HCT116 (cell line): Measurements from ENCODE around the gene ABCB8. TPM values are rescaled to one million over a fixed set of nuclear protein-coding genes. Genes with fewer than 3 reads are reported as not detected.

Source experiments
- ATAC-seq: fragments of 200-7000 bp; cut with Tn5 transposase; 2 replicates; pipeline ENCODE4 v1.9.1; 2020; ENCODE audit warnings: mild to moderate bottlenecking, moderate library complexity
- BruUV-seq: library from RNA; stranded (reverse); fragments of 400-500 nt; replicated peaks from 2 replicates; lab custom pipeline; 2021; lab: Mats Ljungman, UMichigan
- CTCF ChIA-PET: fragments of 300-600 bp; sonication (Branson Sonifier 250); formaldehyde crosslinking; loops from one replicate; lab custom pipeline; 2021; ENCODE audit warnings: antibody characterized with exemption; lab: Charles Lee
- POLR2A ChIA-PET: fragments of 300-600, 350-600 bp; sonication (Branson Sonifier 250); formaldehyde crosslinking; loops from one replicate; lab custom pipeline; 2021; ENCODE audit warnings: antibody characterized with exemption; lab: Charles Lee
- RAD21 ChIA-PET, 2 experiments: fragments of 300-600 bp; sonication (Branson Sonifier 250); formaldehyde crosslinking; loops; one replicate each; lab custom pipeline; 2023; ENCODE audit warnings: low total read pairs in 2 of 2; ENCODE audit not compliant: uncharacterized antibody in 2 of 2, unreplicated experiment in 2 of 2, low non-redundant PET in 1 of 2; lab: Charles Lee
- DNase-seq: peaks from one replicate; pipeline ENCODE4 v3.0.0-alpha.2; 2010; ENCODE audit warnings: low read depth, low spot score
- H2AFZ ChIP-seq: fragments of 200-600 bp; shearing (Covaris generic), sonication (generic); 2 replicates; pipeline ENCODE4 v1.6.1; 2017; ENCODE audit warnings: low read depth, mixed run types, mixed read lengths, antibody characterized with exemption, low read length; ENCODE audit not compliant: poor library complexity, severe bottlenecking
- H3K27ac ChIP-seq: 2 replicates; pipeline ENCODE4 v1.5.1; 2012; ENCODE audit warnings: low read depth, low read length
- H3K27me3 ChIP-seq: fragments of 200-600 bp; sonication (generic); 2 replicates; pipeline ENCODE4 v1.6.1; 2016; ENCODE audit warnings: mixed run types, low read length, mixed read lengths; ENCODE audit not compliant: insufficient read depth
- H3K36me3 ChIP-seq, 2 experiments: fragments of 200-500 bp in 1 of 2; fragments of 200-600 bp in 1 of 2; sonication (Bioruptor generic) in 1 of 2; sonication (generic) in 1 of 2; 2 replicates each; pipeline versions ENCODE4 v1.5.1 to v1.6.1; 2014 to 2016; ENCODE audit warnings: low read length in 2 of 2, inconsistent platforms in 1 of 2, mixed read lengths in 1 of 2, mixed run types in 1 of 2; ENCODE audit not compliant: insufficient read depth in 2 of 2, control insufficient read depth in 1 of 2
- H3K4me1 ChIP-seq, 2 experiments: fragments of 200-600 bp in 1 of 2; sonication (generic) in 1 of 2; 2 replicates each; pipeline versions ENCODE4 v1.5.1 to v1.6.1; 2012 to 2017; ENCODE audit warnings: low read length in 2 of 2, inconsistent platforms in 1 of 2, mild to moderate bottlenecking in 1 of 2, mixed read lengths in 1 of 2, mixed run types in 1 of 2, moderate library complexity in 1 of 2; ENCODE audit not compliant: insufficient read depth in 2 of 2, control insufficient read depth in 1 of 2
- H3K4me2 ChIP-seq: fragments of 200-600 bp; sonication (generic); 2 replicates; pipeline ENCODE4 v1.6.1; 2017; ENCODE audit warnings: mixed run types, low read length, mixed read lengths
- H3K4me3 ChIP-seq, 2 experiments: fragments of 200-600 bp in 1 of 2; sonication (generic) in 1 of 2; replicated peaks in 1 of 2; 2 replicates each; pipeline ENCODE4 v1.5.1; 2011 to 2016; ENCODE audit warnings: low read length in 2 of 2, control low read depth in 1 of 2, low read depth in 1 of 2, mild to moderate bottlenecking in 1 of 2, mixed read lengths in 1 of 2, mixed run types in 1 of 2
- H3K79me2 ChIP-seq: fragments of 200-600 bp; sonication (generic); 2 replicates; pipeline ENCODE4 v1.6.1; 2017; ENCODE audit warnings: mild to moderate bottlenecking, mixed run types, low read length, moderate library complexity, mixed read lengths; ENCODE audit not compliant: insufficient read depth
- H3K9ac ChIP-seq: fragments of 200-600 bp; sonication (generic); 2 replicates; pipeline ENCODE4 v1.6.1; 2016; ENCODE audit warnings: low read length, mixed read lengths
- H3K9me2 ChIP-seq: fragments of 200-600 bp; sonication (generic), shearing (Covaris generic); 2 replicates; pipeline ENCODE4 v1.6.1; 2017; ENCODE audit warnings: mixed run types, mild to moderate bottlenecking, moderate library complexity; ENCODE audit not compliant: insufficient read depth
- H3K9me3 ChIP-seq, 2 experiments: fragments of 200-500 bp in 1 of 2; fragments of 200-600 bp in 1 of 2; sonication (Bioruptor generic) in 1 of 2; sonication (generic) in 1 of 2; 2 replicates each; pipeline ENCODE4 v1.6.1; 2014 to 2017; ENCODE audit warnings: low read length in 2 of 2, mixed read lengths in 2 of 2, inconsistent platforms in 1 of 2, low read depth in 1 of 2, mild to moderate bottlenecking in 1 of 2, mixed run types in 1 of 2, moderate library complexity in 1 of 2; ENCODE audit not compliant: control insufficient read depth in 1 of 2, insufficient read depth in 1 of 2
- H4K20me1 ChIP-seq: fragments of 200-600 bp; sonication (generic), shearing (Covaris generic); 2 replicates; pipeline ENCODE4 v1.6.1; 2017; ENCODE audit warnings: mixed run types, mild to moderate bottlenecking, moderate library complexity; ENCODE audit not compliant: insufficient read depth
- CEBPB ChIP-seq: IDR thresholded peaks from 2 replicates; pipeline ENCODE4 v1.6.1; 2012; ENCODE audit warnings: low read depth
- EGR1 ChIP-seq: IDR thresholded peaks from 2 replicates; pipeline ENCODE4 v1.6.1; 2012; ENCODE audit warnings: low read depth
- ELF1 ChIP-seq: IDR thresholded peaks from 2 replicates; pipeline ENCODE4 v1.6.1; 2012; ENCODE audit warnings: low read depth, borderline replicate concordance
- EZH2 ChIP-seq: fragments of 200-600 bp; sonication (generic); IDR thresholded peaks from 2 replicates; pipeline ENCODE4 v1.6.1; 2017; ENCODE audit warnings: antibody characterized with exemption, mixed run types
- EZH2phosphoT487 ChIP-seq: fragments of 200-600 bp; IDR thresholded peaks from 2 replicates; pipeline ENCODE4 v1.6.1; 2018; ENCODE audit warnings: antibody characterized with exemption, borderline replicate concordance
- FOSL1 ChIP-seq: IDR thresholded peaks from 2 replicates; pipeline ENCODE4 v1.6.1; 2012; ENCODE audit warnings: low read depth
- JUND ChIP-seq: IDR thresholded peaks from 2 replicates; pipeline ENCODE4 v1.6.1; 2012
- POLR2A ChIP-seq: IDR thresholded peaks from 2 replicates; pipeline ENCODE4 v1.7.0; 2011; ENCODE audit warnings: borderline replicate concordance; ENCODE audit not compliant: insufficient read depth, insufficient read length; ENCODE audit errors: extremely low read depth
- POLR2AphosphoS5 ChIP-seq: IDR thresholded peaks from 2 replicates; pipeline ENCODE4 v1.6.1; 2011; ENCODE audit warnings: mild to moderate bottlenecking, low read depth, low read length, moderate library complexity
- RAD21 ChIP-seq: IDR thresholded peaks from 2 replicates; pipeline ENCODE4 v1.6.1; 2012; ENCODE audit warnings: low read depth, mild to moderate bottlenecking
- SIN3A ChIP-seq: IDR thresholded peaks from 2 replicates; pipeline ENCODE4 v1.6.1; 2012; ENCODE audit warnings: low read depth
- SP1 ChIP-seq: IDR thresholded peaks from 2 replicates; pipeline ENCODE4 v1.6.1; 2012; ENCODE audit warnings: low read depth
- SRF ChIP-seq: IDR thresholded peaks from 2 replicates; pipeline ENCODE4 v1.6.1; 2012; ENCODE audit warnings: low read depth
- TCF7L2 ChIP-seq: IDR thresholded peaks from 2 replicates; pipeline ENCODE4 v1.7.0; 2011; ENCODE audit warnings: borderline replicate concordance, inconsistent platforms; ENCODE audit not compliant: insufficient read depth, insufficient read length; ENCODE audit errors: extremely low read depth
- YY1 ChIP-seq: IDR thresholded peaks from 2 replicates; pipeline ENCODE4 v1.6.1; 2011; ENCODE audit warnings: low read length, low read depth, moderate library complexity, mild to moderate bottlenecking; ENCODE audit not compliant: insufficient replicate concordance; ENCODE audit errors: extremely low read depth
- ZFX ChIP-seq: fragments of 450-650 bp; IDR thresholded peaks from 2 replicates; pipeline ENCODE4 v1.6.1; 2017
- ZNF274 ChIP-seq: fragments of 200-500 bp; sonication (Bioruptor generic); IDR thresholded peaks from 2 replicates; pipeline ENCODE4 v1.6.1; 2014; ENCODE audit warnings: mild to moderate bottlenecking, low read depth, low read length, inconsistent platforms
- intact Hi-C: fragments of 100-400 bp; cut with micrococcal nuclease; formaldehyde crosslinking; loops from 2 replicates; pipeline ENCODE4 v1.10.0; 2022
- total RNA-seq: library from RNA; stranded (reverse); gene quantifications from one replicate; pipeline ENCODE4 v1.2.1, GENCODE V29; 2021; ENCODE audit not compliant: unreplicated experiment
- TF ChIP-seq, protein P1 (sequence below): IDR thresholded peaks from 2 replicates; pipeline ENCODE4 v1.6.1; 2011; ENCODE audit warnings: mild to moderate bottlenecking, low read length, moderate library complexity; ENCODE audit not compliant: insufficient replicate concordance; ENCODE audit errors: extremely low read depth
- TF ChIP-seq, protein P2 (sequence below): IDR thresholded peaks from 2 replicates; pipeline ENCODE4 v1.6.1; 2012
- TF ChIP-seq, protein P3 (sequence below), 3 experiments: fragments of 200-600 bp in 1 of 3; sonication (generic) in 1 of 3; IDR thresholded peaks in 2 of 3; conservative IDR thresholded peaks in 1 of 3; 2 replicates each; pipeline ENCODE4 v1.5.1; 2012 to 2017; ENCODE audit warnings: low read depth in 2 of 3, low read length in 2 of 3, antibody characterized with exemption in 1 of 3, borderline replicate concordance in 1 of 3, control low read depth in 1 of 3, mild to moderate bottlenecking in 1 of 3, mixed read lengths in 1 of 3, mixed run types in 1 of 3, moderate library complexity in 1 of 3; ENCODE audit not compliant: insufficient read depth in 1 of 3

ABCB8 gene
- total RNA-seq, 1 experiment from 2014 or later: 55.2 TPM

DNA sequence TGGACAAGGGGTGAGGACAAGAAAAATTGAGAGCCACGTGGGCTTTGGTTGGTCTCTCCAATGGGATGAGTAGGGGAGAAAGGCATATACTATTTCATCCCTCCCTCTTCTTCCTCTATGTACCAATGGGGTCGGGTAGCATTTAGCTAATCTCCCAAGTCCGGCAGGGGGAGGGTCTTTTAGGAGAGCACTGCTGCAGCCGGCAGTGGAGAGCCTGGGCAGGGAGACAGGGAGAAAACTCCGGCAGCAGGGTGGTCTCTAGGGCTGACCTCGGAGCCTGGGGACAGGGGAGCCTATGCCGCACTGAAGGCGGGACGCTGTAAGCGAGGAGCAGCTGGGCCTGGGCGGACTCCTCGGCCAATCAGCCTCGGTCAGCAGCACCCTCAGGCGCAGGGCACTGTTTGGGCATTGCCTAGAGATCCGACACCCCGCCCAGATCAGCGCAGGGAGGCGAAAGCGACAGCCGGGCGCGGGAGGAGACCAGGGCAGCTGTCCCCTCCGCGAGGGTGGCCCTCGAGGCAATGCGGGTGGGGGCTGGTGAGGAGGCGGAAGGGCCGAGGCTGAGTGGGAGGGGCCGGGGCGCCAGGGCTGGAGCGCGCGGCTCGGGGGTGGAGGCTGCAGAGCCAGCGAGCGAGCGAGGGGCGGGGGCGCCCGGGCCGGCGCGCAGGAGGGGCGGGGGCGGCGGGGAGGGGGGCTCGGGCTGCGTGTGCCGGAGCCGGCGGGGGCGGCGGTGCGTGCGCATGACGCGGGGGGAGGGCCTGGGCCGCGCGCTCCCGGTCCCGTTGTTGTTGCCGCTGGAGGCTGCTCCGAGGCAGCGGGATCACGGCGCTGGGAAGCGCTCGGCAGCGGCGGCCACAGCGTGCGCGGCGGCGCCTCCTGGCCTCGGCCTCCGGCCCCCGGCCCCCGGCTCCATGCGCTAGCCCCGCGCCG, 57.7 kb downstream of the ABCB8 start, which contains the start of gene AGAP3:
TSS of gene AGAP3 (plus strand) at position 785 of the 930 bp plus-strand sequence. CDS start 267 bp downstream, outside the sequence.
- Histone ChIP-seq H3K36me3 (peaks cover 0 to 10% of the 10 kb centered on the region in 2 experiments; a peak in 1 of 4 replicates), H4K20me1 (no peaks in the 10 kb centered on the region)
- TF ChIP-seq FOSL1: no peak
- no peak for TF ChIP-seq EZH2phosphoT487
- TF ChIP-seq EZH2: no peak
- no peak for TF ChIP-seq EGR1
- no peak for TF ChIP-seq SP1
- no peak for TF ChIP-seq ZNF274
- no peak for TF ChIP-seq ZFX
- TF ChIP-seq, protein P1, sequence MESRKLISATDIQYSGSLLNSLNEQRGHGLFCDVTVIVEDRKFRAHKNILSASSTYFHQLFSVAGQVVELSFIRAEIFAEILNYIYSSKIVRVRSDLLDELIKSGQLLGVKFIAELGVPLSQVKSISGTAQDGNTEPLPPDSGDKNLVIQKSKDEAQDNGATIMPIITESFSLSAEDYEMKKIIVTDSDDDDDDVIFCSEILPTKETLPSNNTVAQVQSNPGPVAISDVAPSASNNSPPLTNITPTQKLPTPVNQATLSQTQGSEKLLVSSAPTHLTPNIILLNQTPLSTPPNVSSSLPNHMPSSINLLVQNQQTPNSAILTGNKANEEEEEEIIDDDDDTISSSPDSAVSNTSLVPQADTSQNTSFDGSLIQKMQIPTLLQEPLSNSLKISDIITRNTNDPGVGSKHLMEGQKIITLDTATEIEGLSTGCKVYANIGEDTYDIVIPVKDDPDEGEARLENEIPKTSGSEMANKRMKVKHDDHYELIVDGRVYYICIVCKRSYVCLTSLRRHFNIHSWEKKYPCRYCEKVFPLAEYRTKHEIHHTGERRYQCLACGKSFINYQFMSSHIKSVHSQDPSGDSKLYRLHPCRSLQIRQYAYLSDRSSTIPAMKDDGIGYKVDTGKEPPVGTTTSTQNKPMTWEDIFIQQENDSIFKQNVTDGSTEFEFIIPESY: no peak
- TF ChIP-seq RAD21: no peak
- peak; percentile 5 for TF ChIP-seq YY1
- TF ChIP-seq SRF: no peak
- TF ChIP-seq, protein P2, sequence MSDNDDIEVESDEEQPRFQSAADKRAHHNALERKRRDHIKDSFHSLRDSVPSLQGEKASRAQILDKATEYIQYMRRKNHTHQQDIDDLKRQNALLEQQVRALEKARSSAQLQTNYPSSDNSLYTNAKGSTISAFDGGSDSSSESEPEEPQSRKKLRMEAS: no peak
- no peak for TF ChIP-seq SIN3A
- TF ChIP-seq, protein P3, sequence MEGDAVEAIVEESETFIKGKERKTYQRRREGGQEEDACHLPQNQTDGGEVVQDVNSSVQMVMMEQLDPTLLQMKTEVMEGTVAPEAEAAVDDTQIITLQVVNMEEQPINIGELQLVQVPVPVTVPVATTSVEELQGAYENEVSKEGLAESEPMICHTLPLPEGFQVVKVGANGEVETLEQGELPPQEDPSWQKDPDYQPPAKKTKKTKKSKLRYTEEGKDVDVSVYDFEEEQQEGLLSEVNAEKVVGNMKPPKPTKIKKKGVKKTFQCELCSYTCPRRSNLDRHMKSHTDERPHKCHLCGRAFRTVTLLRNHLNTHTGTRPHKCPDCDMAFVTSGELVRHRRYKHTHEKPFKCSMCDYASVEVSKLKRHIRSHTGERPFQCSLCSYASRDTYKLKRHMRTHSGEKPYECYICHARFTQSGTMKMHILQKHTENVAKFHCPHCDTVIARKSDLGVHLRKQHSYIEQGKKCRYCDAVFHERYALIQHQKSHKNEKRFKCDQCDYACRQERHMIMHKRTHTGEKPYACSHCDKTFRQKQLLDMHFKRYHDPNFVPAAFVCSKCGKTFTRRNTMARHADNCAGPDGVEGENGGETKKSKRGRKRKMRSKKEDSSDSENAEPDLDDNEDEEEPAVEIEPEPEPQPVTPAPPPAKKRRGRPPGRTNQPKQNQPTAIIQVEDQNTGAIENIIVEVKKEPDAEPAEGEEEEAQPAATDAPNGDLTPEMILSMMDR (IDR thresholded peaks at IDR 0.05 in 2 of 3, conservative IDR thresholded peaks at IDR 0.05 in 1 of 3; ENCODE audit: borderline replicate concordance in 1 of 3, insufficient read depth in 1 of 3, low read depth in 2 of 3, low read length in 2 of 3): no peak
- TF ChIP-seq POLR2A: peak; percentile 60
- TF ChIP-seq TCF7L2: peak; percentile 11
- TF ChIP-seq ELF1: no peak
- no peak for TF ChIP-seq JUND
- TF ChIP-seq CEBPB: no peak
- peak; percentile 86 for TF ChIP-seq POLR2AphosphoS5
- TF ChIP-seq, all 23 proteins: peak for 4
- Histone ChIP-seq H3K9me3 (no peaks in the 10 kb centered on the region), H3K9me2 (no peaks in the 10 kb centered on the region), H3K27me3 (no peaks in the 10 kb centered on the region), H3K79me2 (peaks cover 61% of the 10 kb centered on the region), H3K9ac (peak within 1 kb of the TSS; percentile 94), H3K4me1 (peaks cover 30 to 52% of the 10 kb centered on the region in 2 experiments), H2AFZ (no peak within 1 kb of the TSS), H3K4me3 (peak within 1 kb of the TSS; percentile 90 to 98), H3K27ac (peak within 1 kb of the TSS; percentile 90), H3K4me2 (peak within 1 kb of the TSS; percentile 93)
- ChIA-PET CTCF (interaction anchor here (0.8 to 1.6 kb wide), 4 partner anchors 23 to 68 kb away, joined by 3 to 5 read pairs (median 4); no protein-coding TSS in a partner anchor), RAD21 (interaction anchor here in 1 of 2 experiments (0.7 to 1.0 kb wide), 3 partner anchors 24 to 58 kb away, joined by 3 read pairs; partner anchors contain the start of gene ABCB8), POLR2A (interaction anchor here (0.7 to 1.6 kb wide), 4 partner anchors 9 to 30 kb away, joined by 4 to 9 read pairs (median 6); no protein-coding TSS in a partner anchor)
- intact Hi-C loops: no loop called here
- no TSS peak for BruUV-seq
- DNase-seq: peak; percentile 67
- peak; percentile 64 for ATAC-seq
